GM21360 (cell line): ENCODE data around the gene SF3A1.

ENCODE experiments used
- ATAC-seq: cut with Tn5 transposase; IDR thresholded peaks from one replicate; pipeline ENCODE4 v1.9.1; 2021; ENCODE audit warnings: mild to moderate bottlenecking, moderate library complexity; ENCODE audit not compliant: unreplicated experiment

SF3A1 gene

DNA sequence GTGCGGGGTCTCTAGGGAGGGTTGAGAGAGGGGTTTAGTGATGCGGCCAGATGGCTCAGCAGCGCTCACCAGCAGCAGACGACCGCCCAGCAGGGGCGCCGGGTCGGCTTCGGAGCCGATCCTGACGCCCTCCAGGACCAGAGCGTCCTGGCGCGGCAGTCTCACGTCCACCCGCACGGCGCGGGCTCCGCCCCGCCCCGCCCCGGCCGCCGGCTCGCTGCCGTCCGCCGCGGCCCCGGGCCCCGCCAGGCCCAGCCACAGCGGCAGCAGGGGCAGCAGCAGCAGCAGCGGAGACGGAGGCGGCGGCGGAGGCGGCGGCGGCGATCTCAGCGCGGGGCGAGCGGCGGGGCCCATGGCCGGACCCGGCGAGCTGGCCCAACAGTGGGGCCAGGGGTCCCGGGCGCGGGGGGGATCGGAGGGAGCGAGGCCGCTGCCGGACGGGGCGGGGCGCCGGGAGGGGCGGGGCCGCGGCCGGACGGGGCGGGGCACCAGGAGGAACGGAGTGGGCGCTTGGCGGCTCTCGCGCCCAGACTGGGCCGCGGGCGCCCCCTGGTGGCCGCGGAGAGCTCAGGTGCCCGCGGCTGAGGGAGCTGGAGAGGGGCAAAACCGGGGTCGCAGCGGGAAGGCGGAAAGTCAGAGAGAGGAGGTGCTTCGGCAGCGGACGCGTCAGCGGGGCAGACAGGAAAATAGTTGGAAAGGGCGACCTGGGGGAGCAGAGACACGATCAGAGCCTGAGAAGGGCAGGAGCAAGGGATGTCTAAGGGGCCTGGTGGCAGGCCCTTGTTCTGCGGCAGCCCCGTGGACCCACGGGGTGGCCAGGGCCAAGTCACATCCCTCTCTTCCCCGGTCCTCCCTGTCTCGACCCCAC is 30.5 kb upstream of the SF3A1 start, which contains the start of gene RNF215:
Gene RNF215, minus strand, starts transcription at position 452 of the 868 bp plus-strand sequence. Its CDS starts 98 bp downstream, at position 354.
- ATAC-seq = peak; percentile 68

DNA sequence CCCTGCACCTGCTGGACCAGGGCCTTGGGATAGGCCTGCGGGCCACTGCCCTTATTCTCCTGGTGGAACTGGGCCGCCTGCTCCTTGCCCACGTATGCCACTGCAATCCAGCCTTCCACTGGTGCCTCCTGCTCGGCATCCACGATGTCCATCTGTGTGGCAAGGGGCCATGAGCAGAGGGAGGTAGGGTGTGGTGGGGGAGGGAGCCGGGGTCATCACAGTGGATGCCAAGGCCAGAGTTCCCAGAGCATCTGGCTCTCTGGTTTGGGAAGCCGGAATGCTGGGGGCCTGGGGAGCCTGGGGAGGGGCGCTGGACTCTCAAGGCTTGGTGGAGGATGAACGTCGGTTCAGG is 29.9 kb upstream of the SF3A1 start:
- ATAC-seq = no peak

DNA sequence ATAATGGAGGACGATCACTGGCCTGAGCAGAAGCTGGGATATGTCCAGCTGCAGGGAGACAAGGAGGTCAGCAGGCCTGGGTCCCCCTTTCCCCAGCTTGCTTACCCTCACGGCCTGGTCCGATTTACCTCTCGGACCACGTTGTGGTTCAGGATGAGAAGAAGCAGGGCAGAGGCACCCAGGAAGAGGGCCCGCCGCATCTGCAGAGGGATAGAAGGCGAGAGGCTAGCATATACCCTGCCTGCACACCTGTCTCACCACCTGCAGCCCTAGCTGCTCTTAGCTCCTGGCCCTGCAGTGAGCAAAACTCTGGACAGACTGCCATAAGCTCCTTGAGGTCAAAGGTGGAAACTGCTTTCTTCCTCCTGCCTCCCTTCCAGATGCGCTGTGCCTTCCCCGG is 29.2 kb upstream of the SF3A1 start:
- ATAC-seq = no peak

DNA sequence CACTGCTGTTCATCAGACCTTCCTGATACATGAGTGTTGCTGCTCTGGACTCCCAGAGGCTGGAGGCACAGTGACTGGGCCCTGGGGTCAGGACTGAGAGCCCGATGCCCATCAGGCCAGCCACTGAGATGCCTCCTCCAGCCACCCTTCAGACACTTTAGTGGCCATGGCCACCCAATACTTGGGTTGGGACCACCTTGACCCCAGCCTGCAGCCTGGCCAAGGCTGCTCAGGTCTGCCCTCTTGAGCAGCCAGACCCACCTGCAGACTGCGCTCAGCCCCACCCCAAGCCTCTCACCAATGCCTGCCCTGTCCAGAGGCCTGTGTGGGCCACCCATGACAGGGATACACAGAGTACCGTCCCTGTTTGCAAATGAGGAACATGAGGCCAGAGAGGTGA is 26.4 kb upstream of the SF3A1 start:
- ATAC-seq = no peak

DNA sequence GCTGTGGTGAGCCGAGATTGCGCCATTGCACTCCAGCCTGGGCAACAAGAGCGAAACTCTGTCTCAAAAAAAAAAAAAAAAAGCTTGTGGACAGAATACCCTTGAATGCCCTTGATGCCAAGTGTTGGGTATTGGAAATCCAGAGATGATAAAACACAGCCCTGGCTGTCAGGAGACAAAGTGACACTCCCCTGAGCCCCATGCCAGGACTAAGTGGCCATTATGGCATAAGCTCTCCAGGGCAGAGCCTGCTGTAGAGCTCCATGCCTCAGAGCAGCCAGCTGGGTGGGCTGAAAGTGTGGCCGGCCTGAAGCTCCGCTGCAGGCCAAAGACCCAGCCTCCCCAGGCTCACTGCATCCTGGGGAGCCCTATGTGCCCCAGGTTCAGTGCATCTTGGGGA is 25.6 kb upstream of the SF3A1 start:
- ATAC-seq = no peak

DNA sequence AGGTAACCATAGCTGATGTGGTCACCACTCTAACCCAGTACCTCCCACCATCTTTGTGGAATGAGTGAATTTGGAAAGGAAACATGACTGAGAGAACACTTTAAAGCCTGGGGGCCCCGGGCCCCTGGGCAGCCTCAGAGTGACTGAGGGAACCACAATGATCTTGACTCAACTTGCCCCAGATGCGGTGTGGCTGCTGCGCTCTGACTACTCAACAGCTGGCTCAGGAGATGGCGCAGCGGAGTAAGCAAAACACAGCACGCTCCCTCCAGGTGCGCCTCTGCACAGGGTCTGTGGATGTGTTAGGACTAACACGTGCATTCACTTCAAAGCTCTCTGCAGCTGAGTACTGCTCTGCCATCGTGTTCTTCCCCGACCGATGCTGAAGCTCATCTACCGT is 24.6 kb upstream of the SF3A1 start:
- ATAC-seq = no peak

DNA sequence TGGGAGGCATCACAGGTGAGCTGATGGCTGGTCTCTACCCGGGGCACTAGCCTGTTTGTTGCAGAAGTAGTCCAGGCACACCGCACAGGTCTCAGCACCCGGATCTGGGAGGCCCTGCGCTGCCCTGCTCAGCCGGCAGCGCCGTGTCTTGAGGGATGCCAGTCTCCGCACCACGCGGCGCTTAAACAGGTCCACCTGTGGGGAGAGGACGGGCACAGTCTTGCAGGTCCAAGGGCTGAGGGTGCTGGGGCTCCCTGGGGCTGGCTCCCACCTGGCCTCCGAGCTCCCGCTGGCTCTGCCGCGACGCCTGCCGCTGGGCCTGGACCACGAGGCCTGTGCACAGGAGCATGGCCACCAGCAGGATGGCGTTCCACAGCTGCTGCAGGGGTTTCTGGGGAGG is 23.3 kb upstream of the SF3A1 start:
- ATAC-seq = no peak

DNA sequence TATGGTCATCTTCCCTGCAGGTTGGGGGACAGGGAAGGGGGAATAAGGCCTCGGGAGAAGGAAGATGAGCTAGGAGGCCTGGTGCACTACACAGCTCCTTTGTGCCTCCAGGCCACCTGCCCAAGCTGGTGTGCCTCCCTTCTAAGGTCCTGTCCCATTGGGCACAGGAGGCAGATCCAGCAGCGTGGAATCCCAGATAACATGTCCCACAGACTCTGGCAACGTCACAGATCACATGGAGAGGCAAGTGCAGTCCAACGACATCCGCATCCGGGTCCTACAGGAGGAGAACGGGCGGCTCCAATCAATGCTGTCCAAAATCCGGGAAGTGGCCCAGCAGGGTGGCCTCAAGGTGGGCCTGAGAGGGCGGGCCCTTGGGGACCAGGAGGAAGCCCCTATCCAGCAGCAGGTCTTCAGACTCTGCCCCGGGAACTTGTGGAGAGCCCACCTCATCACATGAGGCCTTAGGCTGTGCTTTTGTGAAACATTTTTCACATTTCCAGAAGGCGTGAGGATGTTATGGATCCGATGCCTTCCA is 18.7 kb upstream of the SF3A1 start:
- ATAC-seq = no peak

DNA sequence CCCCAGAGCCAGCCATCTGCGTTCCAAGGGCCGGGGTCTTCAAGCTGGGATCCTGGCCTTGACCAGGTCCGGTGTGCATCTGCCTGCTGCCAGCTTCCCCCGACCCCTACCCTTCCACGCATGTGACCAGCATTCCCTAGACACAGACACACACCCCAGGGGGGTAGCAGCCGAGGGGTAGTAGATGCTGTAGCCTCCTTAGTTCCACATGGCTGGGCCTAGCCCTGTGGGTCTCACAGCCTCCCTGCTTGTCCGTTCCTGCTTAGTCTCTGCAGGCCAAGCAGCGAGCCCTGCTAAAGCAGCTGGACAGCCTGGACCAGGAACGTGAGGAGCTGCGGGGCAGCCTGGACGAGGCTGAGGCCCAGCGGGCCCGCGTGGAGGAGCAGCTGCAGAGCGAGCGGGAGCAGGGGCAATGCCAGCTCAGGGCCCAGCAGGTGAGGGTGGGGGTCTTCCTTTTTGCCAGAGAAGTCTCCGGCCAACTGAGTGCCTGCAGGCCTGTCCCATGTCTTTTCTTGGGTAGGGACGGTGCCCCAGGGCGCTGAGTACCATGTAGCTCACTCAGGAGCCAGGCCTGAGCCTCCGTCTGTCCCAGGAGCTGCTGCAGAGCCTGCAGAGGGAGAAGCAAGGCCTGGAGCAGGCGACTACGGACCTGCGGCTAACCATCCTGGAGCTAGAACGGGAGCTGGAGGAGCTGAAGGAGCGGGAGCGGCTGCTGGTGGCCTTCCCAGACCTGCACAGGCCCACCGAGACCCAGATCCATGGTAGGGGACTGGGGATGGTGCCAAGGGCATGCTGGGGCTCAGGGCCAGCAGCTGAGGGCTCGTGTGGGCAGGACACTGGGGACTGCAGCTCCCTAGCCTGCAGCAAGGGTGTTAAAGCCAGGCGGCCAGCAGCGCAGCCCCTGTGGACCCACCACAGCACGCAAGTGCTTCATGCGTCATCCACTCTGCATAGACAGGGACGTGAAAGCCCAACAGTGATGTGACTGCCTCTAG is 16.9 kb upstream of the SF3A1 start:
- ATAC-seq = no peak

DNA sequence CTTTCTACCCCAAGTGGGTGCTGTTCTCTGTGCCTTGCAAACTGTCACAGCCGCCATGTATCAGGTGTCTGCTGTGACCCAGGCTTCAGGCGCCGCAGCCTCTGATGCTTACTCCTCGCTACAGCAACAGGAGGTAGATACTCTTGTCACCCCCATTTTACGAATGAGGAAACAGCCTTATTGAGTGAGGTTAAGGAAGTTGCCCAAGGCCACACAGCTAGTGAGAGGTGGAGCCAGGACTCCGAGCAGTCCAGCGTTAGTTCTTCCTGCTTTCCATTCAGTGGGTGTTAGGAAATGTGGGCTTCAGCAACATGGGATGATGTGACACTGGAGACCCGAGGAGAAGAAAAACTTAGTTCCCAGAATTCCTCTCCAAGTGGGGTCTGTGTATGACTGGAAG is 16.2 kb upstream of the SF3A1 start:
- ATAC-seq = no peak

DNA sequence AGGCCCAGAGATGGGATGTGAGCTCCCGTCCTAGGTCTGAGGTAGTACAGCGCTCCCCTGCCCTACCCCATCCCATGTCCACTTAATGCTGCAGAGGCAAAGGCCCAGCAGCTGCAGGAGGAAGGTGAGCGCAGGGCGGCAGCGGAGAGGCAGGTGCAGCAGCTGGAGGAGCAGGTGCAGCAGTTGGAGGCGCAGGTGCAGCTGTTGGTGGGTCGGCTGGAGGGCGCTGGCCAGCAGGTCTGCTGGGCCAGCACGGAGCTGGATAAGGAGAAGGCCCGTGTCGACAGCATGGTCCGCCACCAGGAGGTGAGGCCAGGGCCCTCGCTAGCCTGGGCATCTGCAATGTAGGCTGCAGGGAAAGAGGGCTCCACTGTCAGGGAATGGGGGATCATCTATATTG is 15.3 kb upstream of the SF3A1 start:
- no peak for ATAC-seq

DNA sequence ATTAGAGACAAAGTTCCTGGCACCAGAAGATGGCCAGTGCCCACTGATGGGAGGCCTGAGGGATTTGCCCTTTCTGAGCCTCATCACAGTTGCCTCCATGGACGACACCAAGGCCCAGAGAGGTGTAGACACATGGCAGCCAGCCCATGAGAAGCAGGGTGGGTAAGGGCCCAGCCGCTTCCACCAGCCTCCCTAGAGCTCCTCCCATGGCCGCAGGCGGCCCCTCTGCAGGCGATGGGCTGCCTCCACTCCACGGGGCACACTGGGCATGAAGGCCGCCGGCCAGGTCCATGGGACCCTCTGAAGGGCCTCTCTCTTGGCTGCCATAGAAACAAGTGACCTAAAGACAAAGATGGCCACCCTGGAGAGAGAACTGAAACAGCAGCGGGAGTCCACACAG is 14.6 kb upstream of the SF3A1 start:
- ATAC-seq = no peak

DNA sequence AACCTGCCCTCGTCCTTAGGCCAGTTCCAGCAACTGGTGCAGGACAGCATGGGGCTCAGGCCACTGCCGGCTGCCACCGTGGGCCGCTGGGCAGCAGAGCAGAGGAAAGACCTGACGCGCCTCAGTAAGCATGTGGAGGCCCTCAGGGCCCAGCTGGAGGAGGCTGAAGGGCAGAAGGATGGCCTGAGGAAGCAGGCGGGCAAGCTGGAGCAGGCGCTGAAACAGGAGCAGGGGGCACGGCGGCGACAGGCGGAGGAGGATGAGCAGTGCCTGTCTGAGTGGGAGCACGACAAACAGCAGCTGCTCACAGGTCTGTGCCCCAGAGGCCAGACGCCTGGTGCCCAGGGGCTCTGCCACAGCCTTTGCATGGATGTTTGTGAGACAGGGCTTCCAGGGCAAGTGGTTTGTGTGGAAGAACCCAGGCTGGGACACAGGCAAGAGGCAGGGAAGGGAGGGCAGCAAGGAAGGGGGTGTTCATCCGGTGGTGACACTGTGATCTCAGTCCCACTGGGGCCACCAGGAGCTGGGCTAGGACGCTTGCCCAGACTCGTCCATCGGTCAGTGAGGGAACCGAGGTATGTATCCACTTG is 14.0 kb upstream of the SF3A1 start:
- ATAC-seq = no peak

DNA sequence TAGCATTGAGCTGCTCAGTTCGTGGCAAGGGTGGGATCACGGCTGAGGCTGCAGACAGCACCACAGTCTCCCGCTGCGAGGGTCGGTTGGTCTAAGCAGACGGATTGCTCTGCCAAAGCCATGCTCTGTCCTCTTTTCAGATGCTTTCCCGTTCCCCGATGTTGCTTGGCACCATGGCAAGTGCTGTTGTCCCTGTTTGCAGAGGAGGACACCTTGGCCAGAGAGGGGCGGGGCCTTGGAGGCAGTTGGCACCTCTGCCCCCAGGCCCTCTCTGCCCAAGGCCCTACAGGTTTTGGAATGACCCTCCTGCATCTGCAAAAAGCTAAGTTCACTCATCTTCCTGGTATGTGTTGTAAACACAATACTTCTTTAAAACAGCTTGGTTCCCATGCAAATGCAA is 11.7 kb upstream of the SF3A1 start:
- no peak for ATAC-seq

DNA sequence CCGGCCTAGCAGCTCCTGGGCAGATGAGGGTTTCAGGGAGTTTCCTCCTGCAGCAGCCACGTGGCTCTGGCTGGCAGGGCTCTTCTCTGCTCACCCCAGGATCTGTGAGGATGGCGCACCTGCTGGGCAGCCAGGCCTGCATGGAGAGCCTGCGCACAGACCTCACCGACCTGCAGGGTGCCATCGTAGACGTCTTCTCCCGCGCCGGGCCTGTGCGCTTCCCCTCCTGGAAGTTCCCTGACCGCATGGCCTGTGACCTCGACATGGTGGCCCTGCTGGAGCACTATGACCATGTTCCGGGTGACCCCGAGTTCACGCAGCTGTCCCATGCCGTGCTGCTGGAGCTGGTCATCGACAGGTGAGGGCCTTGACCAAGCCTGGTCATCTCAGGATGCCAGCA is 9.2 kb upstream of the SF3A1 start:
- ATAC-seq = no peak

DNA sequence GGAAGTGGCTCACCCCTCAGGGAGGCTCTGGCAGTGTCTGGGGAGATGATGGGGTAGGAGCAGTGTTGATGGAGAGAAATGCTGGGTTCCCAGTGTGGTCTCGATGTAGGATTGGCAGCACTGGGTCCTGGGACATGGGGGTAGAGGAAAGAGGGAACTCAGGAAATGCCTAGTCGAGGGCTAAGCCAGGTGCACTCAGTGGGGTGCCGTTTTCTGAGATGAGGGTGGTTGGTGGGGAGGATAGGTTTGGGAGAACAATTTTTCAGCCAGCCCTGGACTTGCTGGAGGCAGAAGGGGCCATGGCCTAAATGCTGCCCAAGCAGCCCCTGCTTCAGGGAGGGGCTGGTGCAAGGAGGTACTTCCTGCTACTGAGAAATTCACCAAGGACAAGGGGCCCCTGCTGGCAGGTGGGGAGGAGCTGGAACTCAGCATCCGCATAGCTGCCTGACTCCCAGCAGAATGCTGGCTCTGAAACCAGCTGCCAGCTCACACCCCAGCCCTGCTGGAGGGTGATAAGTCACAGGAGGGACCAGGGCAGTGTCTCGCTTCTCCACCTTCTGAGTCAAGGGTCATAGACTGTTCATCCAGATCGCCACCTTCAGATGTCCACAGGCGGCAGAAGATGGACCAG is 6.1 kb upstream of the SF3A1 start:
- ATAC-seq = no peak

DNA sequence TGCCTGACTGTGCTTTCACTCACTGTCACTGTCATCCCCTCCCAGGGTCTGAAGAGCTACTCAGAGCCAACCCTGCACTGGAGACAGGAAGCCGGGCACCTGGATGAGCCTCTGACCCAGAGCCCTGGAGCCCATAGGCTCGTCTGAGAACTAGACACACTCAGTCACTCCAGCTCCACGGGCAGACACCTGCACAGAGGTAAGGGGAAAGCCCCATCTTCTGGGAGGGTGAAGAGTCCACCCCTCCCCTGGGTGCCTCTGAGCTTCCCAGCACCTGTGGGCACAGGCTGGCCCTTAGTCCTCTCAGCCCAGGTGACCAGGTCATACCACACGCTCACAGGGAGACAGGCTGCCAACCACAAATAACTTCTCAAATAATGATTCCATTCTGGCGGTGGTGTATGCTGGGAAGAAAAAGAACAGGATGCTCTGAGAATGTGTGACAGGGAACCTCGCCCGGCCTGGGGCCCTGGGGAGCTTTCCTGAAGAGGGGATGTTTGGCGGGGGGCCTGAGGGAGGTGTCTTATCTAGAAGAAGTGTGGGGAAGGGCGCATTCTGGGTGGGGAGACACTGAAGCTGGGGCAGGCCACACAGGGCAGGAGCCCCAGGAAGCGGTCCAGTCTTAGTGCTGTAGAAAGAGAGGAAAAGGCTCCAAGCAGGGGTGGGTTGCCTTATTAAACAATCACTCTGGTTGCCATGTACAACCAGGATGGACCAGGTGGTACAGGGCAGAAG is 5.4 kb upstream of the SF3A1 start:
- ATAC-seq = no peak

DNA sequence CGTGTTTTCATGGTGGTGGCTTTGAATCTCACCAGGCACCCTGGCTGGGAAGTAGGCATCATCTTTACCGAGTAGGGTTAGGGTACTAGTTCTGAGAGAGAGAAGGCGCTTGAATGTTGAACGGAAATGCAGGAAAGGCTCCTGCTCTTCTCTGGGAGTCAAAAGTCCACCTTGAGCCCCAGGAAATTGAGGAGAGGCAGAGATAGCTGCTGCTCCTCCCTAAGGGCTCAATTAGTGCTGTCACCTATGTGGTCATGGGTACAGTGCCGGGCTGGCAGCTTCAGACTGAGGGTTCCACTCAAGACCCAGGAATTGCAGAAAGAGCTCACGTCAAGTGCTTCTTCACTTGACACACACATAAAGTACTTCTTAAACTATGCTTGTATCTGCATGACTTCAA is 1.8 kb upstream of the SF3A1 start:
- no peak for ATAC-seq

DNA sequence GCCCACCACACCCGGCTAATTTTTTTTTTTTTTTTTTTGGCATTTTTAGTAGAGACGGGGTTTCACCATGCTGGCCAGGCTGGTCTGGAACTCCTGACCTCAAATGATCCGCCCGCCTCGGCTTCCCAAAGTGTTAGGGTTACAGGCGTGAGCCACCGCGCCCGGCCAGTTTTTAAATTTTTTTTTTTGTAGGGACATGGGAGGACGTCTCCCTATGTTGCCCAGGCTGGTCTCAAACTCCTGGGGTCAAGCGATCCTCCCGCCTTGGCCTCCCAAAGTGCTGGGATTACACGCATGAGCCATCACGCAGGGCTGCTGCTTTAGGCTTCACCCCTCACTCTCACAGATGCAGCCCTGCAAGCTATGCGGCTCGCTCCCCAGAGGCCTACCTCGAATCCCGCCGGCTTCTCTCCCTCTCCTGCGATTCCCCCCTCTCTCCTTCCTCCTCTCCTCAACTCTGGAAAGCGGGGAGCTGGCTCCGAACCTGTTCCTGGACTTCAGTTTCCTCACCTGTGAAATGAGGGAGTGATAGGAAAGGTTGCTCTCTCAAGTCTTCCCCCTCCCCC is 1.0 kb upstream of the SF3A1 start:
- no peak for ATAC-seq

DNA sequence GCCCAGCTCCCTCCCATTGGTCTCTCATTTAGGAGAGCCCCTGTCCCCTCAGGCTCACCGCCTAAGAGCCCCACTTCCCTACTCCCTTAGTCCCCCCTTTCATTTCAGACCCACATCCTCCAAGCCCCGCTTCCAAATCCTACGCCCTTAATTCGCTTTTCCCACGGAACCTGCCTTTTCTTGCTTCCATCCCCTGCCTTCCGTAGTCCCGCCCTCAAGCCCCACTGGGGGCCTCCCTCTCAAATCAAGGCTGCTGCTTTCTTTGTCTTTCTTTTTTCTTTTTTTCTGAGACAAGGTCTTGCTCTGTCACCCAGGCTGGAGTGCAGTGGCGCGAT is 509 bp upstream of the SF3A1 start:
- no peak for ATAC-seq
